Activated naive CD8-positive, alpha-beta T cell (primary cell): ENCODE measurements around the gene CLN5.
"Not testable (repeated sequence)": the region's sequence is repeated elsewhere in the genome, so short reads cannot be mapped to it uniquely, and the experiment has no call there.

ENCODE experiments used
- H3K27ac Mint-ChIP-seq: one replicate; pipeline ENCODE4 v1.8.0; 2021; ENCODE audit warnings: mixed read lengths
- H3K27me3 Mint-ChIP-seq: one replicate; pipeline ENCODE4 v1.8.0; 2021; ENCODE audit warnings: mixed read lengths
- H3K36me3 Mint-ChIP-seq: one replicate; pipeline ENCODE4 v1.8.0; 2021; ENCODE audit warnings: mixed read lengths
- H3K4me1 Mint-ChIP-seq: one replicate; pipeline ENCODE4 v1.8.0; 2021; ENCODE audit warnings: low read depth, mixed read lengths
- H3K4me3 Mint-ChIP-seq: one replicate; pipeline ENCODE4 v1.8.0; 2021; ENCODE audit warnings: mild to moderate bottlenecking, mixed read lengths
- H3K9me3 Mint-ChIP-seq: one replicate; pipeline ENCODE4 v1.8.0; 2021; ENCODE audit warnings: low read depth, mixed read lengths

The CLN5 gene

GRCh38 chr13:76993473-76993872, 1.6 kb downstream of the CLN5 start:
- Mint-ChIP-seq H3K27ac (peak overlapping the region; percentile 96), H3K4me3 (peak overlapping the region; percentile 97), H3K36me3 (peaks cover 7% of the 10 kb centered on the region), H3K4me1 (peaks cover 56% of the 10 kb centered on the region), H3K9me3 (no peaks in the 10 kb centered on the region), H3K27me3 (no peaks in the 10 kb centered on the region)

GRCh38 chr13:76994281-76994680, 2.4 kb downstream of the CLN5 start:
- Mint-ChIP-seq H3K9me3 (no peaks in the 10 kb centered on the region), H3K27ac (peak overlapping the region; percentile 73), H3K36me3 (peaks cover 7% of the 10 kb centered on the region), H3K4me1 (peaks cover 56% of the 10 kb centered on the region), H3K4me3 (peak overlapping the region; percentile 97), H3K27me3 (no peaks in the 10 kb centered on the region)

- peaks cover 48% of the 10 kb centered on the region for H3K4me1 Mint-ChIP-seq
- H3K27ac Mint-ChIP-seq, result no peak overlapping the region
- H3K36me3 Mint-ChIP-seq, result peaks cover 9% of the 10 kb centered on the region
- H3K27me3 Mint-ChIP-seq, result no peaks in the 10 kb centered on the region
- H3K4me3 Mint-ChIP-seq, result no peak overlapping the region
- H3K9me3 Mint-ChIP-seq, result no peaks in the 10 kb centered on the region
Measured at GRCh38 chr13:77000475-77000874, 8.6 kb downstream of the CLN5 start.

- H3K4me3 Mint-ChIP-seq, result no peak overlapping the region
- no peaks in the 10 kb centered on the region for H3K27me3 Mint-ChIP-seq
- peaks cover 6% of the 10 kb centered on the region for H3K36me3 Mint-ChIP-seq
- H3K9me3 Mint-ChIP-seq, result no peaks in the 10 kb centered on the region
- H3K4me1 Mint-ChIP-seq, result peaks cover 45% of the 10 kb centered on the region
- peak overlapping the region; percentile 86 for H3K27ac Mint-ChIP-seq
Measured at GRCh38 chr13:77001540-77001939, 9.7 kb downstream of the CLN5 start.

- no peaks in the 10 kb centered on the region for H3K27me3 Mint-ChIP-seq
- peak overlapping the region; percentile 86 for H3K27ac Mint-ChIP-seq
- no peaks in the 10 kb centered on the region for H3K9me3 Mint-ChIP-seq
- H3K4me1 Mint-ChIP-seq, result peaks cover 47% of the 10 kb centered on the region
- H3K36me3 Mint-ChIP-seq, result peaks cover 4% of the 10 kb centered on the region
- no peak overlapping the region for H3K4me3 Mint-ChIP-seq
Measured at GRCh38 chr13:77001963-77002587, 10.2 kb downstream of the CLN5 start.

- peaks cover 4% of the 10 kb centered on the region for H3K36me3 Mint-ChIP-seq
- H3K27me3 Mint-ChIP-seq, result no peaks in the 10 kb centered on the region
- peak overlapping the region; percentile 50 for H3K27ac Mint-ChIP-seq
- H3K4me1 Mint-ChIP-seq, result peaks cover 52% of the 10 kb centered on the region
- H3K9me3 Mint-ChIP-seq, result no peaks in the 10 kb centered on the region
- H3K4me3 Mint-ChIP-seq, result no peak overlapping the region
Measured at GRCh38 chr13:77002590-77003190, 10.8 kb downstream of the CLN5 start.

GRCh38 chr13:77008337-77008736, 16.5 kb downstream of the CLN5 start:
- Mint-ChIP-seq H3K27ac (peak overlapping the region; percentile 76), H3K4me1 (peaks cover 51% of the 10 kb centered on the region)
- not testable (repeated sequence) for H3K36me3 Mint-ChIP-seq, H3K4me3 Mint-ChIP-seq, H3K27me3 Mint-ChIP-seq, H3K9me3 Mint-ChIP-seq

- no peaks in the 10 kb centered on the region for H3K9me3 Mint-ChIP-seq
- H3K27ac Mint-ChIP-seq, result peak overlapping the region; percentile 76
- peaks cover 56% of the 10 kb centered on the region for H3K4me1 Mint-ChIP-seq
- no peak overlapping the region for H3K4me3 Mint-ChIP-seq
- peaks cover 10% of the 10 kb centered on the region for H3K36me3 Mint-ChIP-seq
- H3K27me3 Mint-ChIP-seq, result no peaks in the 10 kb centered on the region
Measured at GRCh38 chr13:77009011-77009410, 17.1 kb downstream of the CLN5 start.

- peaks cover 57% of the 10 kb centered on the region for H3K4me1 Mint-ChIP-seq
- H3K4me3 Mint-ChIP-seq, result peak overlapping the region; percentile 38
- H3K36me3 Mint-ChIP-seq, result peaks cover 14% of the 10 kb centered on the region
- H3K27me3 Mint-ChIP-seq, H3K9me3 Mint-ChIP-seq: not testable (repeated sequence)
- H3K27ac Mint-ChIP-seq, result peak overlapping the region; percentile 76
Measured at GRCh38 chr13:77009719-77010118, 17.8 kb downstream of the CLN5 start.

GRCh38 chr13:77013853-77014542, 22.1 kb downstream of the CLN5 start:
- Mint-ChIP-seq H3K4me3 (no peak overlapping the region), H3K4me1 (peaks cover 64% of the 10 kb centered on the region), H3K36me3 (peaks cover 21% of the 10 kb centered on the region), H3K9me3 (no peaks in the 10 kb centered on the region), H3K27ac (peak overlapping the region; percentile 64), H3K27me3 (no peaks in the 10 kb centered on the region)

GRCh38 chr13:77014906-77015685, 23.2 kb downstream of the CLN5 start:
- Mint-ChIP-seq H3K27ac (peak overlapping the region; percentile 64), H3K36me3 (peaks cover 14% of the 10 kb centered on the region), H3K27me3 (no peaks in the 10 kb centered on the region), H3K4me3 (no peak overlapping the region), H3K9me3 (no peaks in the 10 kb centered on the region), H3K4me1 (peaks cover 65% of the 10 kb centered on the region)

GRCh38 chr13:77016251-77016812, 24.5 kb downstream of the CLN5 start:
- no peaks in the 10 kb centered on the region for H3K9me3 Mint-ChIP-seq
- H3K27ac Mint-ChIP-seq, result peak overlapping the region; percentile 55
- peaks cover 75% of the 10 kb centered on the region for H3K4me1 Mint-ChIP-seq
- no peaks in the 10 kb centered on the region for H3K27me3 Mint-ChIP-seq
- peaks cover 14% of the 10 kb centered on the region for H3K36me3 Mint-ChIP-seq
- H3K4me3 Mint-ChIP-seq, result no peak overlapping the region

- Mint-ChIP-seq H3K36me3 (peaks cover 14% of the 10 kb centered on the region), H3K27me3 (no peaks in the 10 kb centered on the region), H3K27ac (peak overlapping the region; percentile 72), H3K4me1 (peaks cover 80% of the 10 kb centered on the region), H3K4me3 (no peak overlapping the region), H3K9me3 (no peaks in the 10 kb centered on the region)
Measured at GRCh38 chr13:77016888-77017623, 25.2 kb downstream of the CLN5 start.

- Mint-ChIP-seq H3K9me3 (no peaks in the 10 kb centered on the region), H3K27me3 (no peaks in the 10 kb centered on the region), H3K36me3 (peaks cover 7% of the 10 kb centered on the region), H3K27ac (peak overlapping the region; percentile 41), H3K4me1 (peaks cover 88% of the 10 kb centered on the region), H3K4me3 (no peak overlapping the region)
Measured at GRCh38 chr13:77019756-77020155, 27.9 kb downstream of the CLN5 start.
